ENCODE results near the gene ALOX12.

DNA sequence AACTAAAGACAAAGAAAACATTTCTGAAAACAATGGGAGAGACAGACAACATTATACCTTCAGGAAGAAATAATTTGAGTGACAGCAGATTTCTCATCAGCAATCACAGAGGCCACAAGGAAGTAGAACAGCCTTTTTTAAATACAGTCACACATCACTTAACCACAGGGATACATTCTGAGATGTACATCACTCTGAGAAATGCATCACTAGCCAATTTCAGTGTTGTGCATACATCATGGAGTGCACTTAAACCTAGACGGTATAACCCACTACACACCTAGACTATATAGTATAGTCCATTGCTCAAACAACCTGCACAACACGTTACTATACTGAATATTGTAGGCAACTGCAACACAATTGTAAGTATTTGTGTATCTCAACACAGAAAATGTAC, 24.9 kb upstream of the ALOX12 start:
- TF ChIP-seq, protein P1, sequence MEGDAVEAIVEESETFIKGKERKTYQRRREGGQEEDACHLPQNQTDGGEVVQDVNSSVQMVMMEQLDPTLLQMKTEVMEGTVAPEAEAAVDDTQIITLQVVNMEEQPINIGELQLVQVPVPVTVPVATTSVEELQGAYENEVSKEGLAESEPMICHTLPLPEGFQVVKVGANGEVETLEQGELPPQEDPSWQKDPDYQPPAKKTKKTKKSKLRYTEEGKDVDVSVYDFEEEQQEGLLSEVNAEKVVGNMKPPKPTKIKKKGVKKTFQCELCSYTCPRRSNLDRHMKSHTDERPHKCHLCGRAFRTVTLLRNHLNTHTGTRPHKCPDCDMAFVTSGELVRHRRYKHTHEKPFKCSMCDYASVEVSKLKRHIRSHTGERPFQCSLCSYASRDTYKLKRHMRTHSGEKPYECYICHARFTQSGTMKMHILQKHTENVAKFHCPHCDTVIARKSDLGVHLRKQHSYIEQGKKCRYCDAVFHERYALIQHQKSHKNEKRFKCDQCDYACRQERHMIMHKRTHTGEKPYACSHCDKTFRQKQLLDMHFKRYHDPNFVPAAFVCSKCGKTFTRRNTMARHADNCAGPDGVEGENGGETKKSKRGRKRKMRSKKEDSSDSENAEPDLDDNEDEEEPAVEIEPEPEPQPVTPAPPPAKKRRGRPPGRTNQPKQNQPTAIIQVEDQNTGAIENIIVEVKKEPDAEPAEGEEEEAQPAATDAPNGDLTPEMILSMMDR (IDR thresholded peaks at IDR 0.05) = no peak
- no peak for TF ChIP-seq POLR2A (IDR thresholded peaks at IDR 0.05)
